Measurements from ENCODE around the gene ELOVL6. TPM values are rescaled to one million over a fixed set of nuclear protein-coding genes. Genes with fewer than 3 reads are reported as not detected.

Gene ELOVL6
- total and polyA plus RNA-seq, 3 donors from 2014 or later: 1.3 to 3.5 (median 1.5) TPM

DNA sequence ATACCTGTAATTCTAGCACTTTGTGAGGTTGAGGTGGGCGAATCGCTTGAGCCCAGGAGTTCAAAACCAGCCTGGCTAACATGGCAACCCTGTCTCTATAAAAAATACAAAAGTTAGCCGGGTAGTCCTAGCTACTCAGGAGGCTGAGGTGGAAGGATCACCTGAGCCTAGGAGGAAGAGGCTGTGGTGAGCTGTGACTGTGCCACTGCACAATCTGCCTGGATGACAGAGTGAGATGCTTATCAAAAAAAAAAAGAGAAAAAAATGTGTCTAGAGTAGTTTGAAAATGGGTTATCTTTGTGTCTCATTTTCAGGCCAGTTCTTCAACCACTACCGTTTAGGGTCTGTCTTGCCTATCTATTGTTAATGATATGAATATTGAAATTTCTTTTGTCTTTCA, 187.6 kb downstream of the ELOVL6 start:
- H3K27ac ChIP-seq: no peak overlapping the region
- 92 to 93% methylated on average over 4 of the region's 4 CpGs for WGBS, 2 donors
- no peaks in the 10 kb centered on the region for H3K27me3 ChIP-seq
- intact Hi-C loops (cut with DNase I; ENCODE audit: low total_unique reads): no loop called here
- no peak for DNase-seq
- H3K36me3 ChIP-seq (ENCODE audit: low read depth, missing control alignments): no peaks in the 10 kb centered on the region
- TF ChIP-seq, protein P1, sequence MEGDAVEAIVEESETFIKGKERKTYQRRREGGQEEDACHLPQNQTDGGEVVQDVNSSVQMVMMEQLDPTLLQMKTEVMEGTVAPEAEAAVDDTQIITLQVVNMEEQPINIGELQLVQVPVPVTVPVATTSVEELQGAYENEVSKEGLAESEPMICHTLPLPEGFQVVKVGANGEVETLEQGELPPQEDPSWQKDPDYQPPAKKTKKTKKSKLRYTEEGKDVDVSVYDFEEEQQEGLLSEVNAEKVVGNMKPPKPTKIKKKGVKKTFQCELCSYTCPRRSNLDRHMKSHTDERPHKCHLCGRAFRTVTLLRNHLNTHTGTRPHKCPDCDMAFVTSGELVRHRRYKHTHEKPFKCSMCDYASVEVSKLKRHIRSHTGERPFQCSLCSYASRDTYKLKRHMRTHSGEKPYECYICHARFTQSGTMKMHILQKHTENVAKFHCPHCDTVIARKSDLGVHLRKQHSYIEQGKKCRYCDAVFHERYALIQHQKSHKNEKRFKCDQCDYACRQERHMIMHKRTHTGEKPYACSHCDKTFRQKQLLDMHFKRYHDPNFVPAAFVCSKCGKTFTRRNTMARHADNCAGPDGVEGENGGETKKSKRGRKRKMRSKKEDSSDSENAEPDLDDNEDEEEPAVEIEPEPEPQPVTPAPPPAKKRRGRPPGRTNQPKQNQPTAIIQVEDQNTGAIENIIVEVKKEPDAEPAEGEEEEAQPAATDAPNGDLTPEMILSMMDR (IDR thresholded peaks at IDR 0.05): no peak
- TF ChIP-seq POLR2A (IDR thresholded peaks at IDR 0.05): no peak
- H3K4me1 ChIP-seq: no peaks in the 10 kb centered on the region
- no peak overlapping the region for H3K4me3 ChIP-seq
- no peaks in the 10 kb centered on the region for H3K9me3 ChIP-seq

GRCh38 chr4:110009550-110009949, 188.9 kb downstream of the ELOVL6 start:
- Histone ChIP-seq H3K4me1 (no peaks in the 10 kb centered on the region), H3K9me3 (no peaks in the 10 kb centered on the region), H3K36me3 (ENCODE audit: low read depth, missing control alignments) (no peaks in the 10 kb centered on the region), H3K27me3 (no peaks in the 10 kb centered on the region), H3K27ac (no peak overlapping the region), H3K4me3 (no peak overlapping the region)
- WGBS, 2 donors: 86 to 95% methylated on average over 2 of the region's 2 CpGs
- intact Hi-C loops (cut with DNase I; ENCODE audit: low total_unique reads): no loop called here
- DNase-seq: no peak
- TF ChIP-seq, protein P1 (IDR thresholded peaks at IDR 0.05): no peak
- no peak for TF ChIP-seq POLR2A (IDR thresholded peaks at IDR 0.05)

GRCh38 chr4:110008540-110008939, 189.9 kb downstream of the ELOVL6 start:
- Histone ChIP-seq H3K4me3 (no peak overlapping the region), H3K27me3 (no peaks in the 10 kb centered on the region), H3K36me3 (ENCODE audit: low read depth, missing control alignments) (no peaks in the 10 kb centered on the region), H3K4me1 (no peaks in the 10 kb centered on the region), H3K9me3 (no peaks in the 10 kb centered on the region), H3K27ac (no peak overlapping the region)
- WGBS, 2 donors: 54 to 65% methylated on average over 1 to 2 of the region's 2 CpGs
- intact Hi-C loops (cut with DNase I; ENCODE audit: low total_unique reads): no loop called here
- DNase-seq: no peak
- TF ChIP-seq POLR2A (IDR thresholded peaks at IDR 0.05): no peak
- TF ChIP-seq, protein P1 (IDR thresholded peaks at IDR 0.05): no peak

DNA sequence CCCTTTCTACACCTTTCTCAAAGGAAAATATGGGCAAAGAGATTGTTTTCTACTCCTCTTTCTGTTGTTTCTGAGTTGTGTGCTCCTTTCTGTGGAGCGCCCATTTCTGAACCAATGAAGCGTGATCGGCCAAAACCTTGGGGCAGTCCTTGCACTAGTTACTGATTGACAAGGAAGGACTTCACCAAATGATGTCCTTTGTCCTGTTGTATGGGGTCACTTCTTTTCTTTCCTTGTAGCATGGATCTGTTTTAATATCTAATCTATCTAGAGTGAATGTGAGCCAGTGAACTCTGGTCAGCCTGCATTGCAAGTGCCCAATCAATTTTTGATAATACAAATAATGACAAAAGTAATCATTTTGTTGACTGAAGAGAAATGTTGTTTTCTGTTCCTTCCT, 191.2 kb downstream of the ELOVL6 start:
- H3K4me1 ChIP-seq: no peaks in the 10 kb centered on the region
- H3K9me3 ChIP-seq: no peaks in the 10 kb centered on the region
- no peak overlapping the region for H3K4me3 ChIP-seq
- no peaks in the 10 kb centered on the region for H3K36me3 ChIP-seq (ENCODE audit: low read depth, missing control alignments)
- H3K27ac ChIP-seq: no peak overlapping the region
- TF ChIP-seq, protein P1 (IDR thresholded peaks at IDR 0.05): no peak
- no peak for TF ChIP-seq POLR2A (IDR thresholded peaks at IDR 0.05)
- 91 to 96% methylated on average over 3 of the region's 3 CpGs for WGBS, 2 donors
- intact Hi-C loops (cut with DNase I; ENCODE audit: low total_unique reads): no loop called here
- DNase-seq: no peak
- no peaks in the 10 kb centered on the region for H3K27me3 ChIP-seq

GRCh38 chr4:110005461-110006056, 192.9 kb downstream of the ELOVL6 start:
- Histone ChIP-seq H3K27me3 (no peaks in the 10 kb centered on the region), H3K27ac (no peak overlapping the region), H3K4me3 (no peak overlapping the region), H3K9me3 (no peaks in the 10 kb centered on the region), H3K36me3 (ENCODE audit: low read depth, missing control alignments) (no peaks in the 10 kb centered on the region), H3K4me1 (no peaks in the 10 kb centered on the region)
- intact Hi-C loops (cut with DNase I; ENCODE audit: low total_unique reads): no loop called here
- WGBS, 2 donors: 6 to 14% methylated on average over 1 of the region's 1 CpG
- TF ChIP-seq, protein P1 (IDR thresholded peaks at IDR 0.05): peak; percentile 48 to 63 (median 57)
- TF ChIP-seq POLR2A (IDR thresholded peaks at IDR 0.05): no peak
- DNase-seq: no peak

Data from testis (tissue), 3 donors.